GM18873 (cell line): Measurements from ENCODE around the gene HOXD13.

Source experiments
- ATAC-seq: cut with Tn5 transposase; IDR thresholded peaks from one replicate; pipeline ENCODE4 v1.9.1; 2021; ENCODE audit warnings: mild to moderate bottlenecking, moderate library complexity, moderate number of reproducible peaks; ENCODE audit not compliant: unreplicated experiment, low FRiP score

HOXD13 gene

GRCh38 chr2:176128982-176129796, 36.7 kb downstream of the HOXD13 start, which contains the start of gene HOXD8:
TSS of gene HOXD8 (plus strand) at chr2:176129705. CDS start at chr2:176130367, 662 bp downstream.
- ATAC-seq = no peak

- ATAC-seq = no peak
These were observed 37.3 kb downstream of the HOXD13 start for GRCh38 chr2:176129813-176130146.

- ATAC-seq = no peak
These were observed 37.8 kb downstream of the HOXD13 start for GRCh38 chr2:176130147-176130956.

GRCh38 chr2:176130957-176131847, 38.7 kb downstream of the HOXD13 start:
- ATAC-seq = no peak

- ATAC-seq = no peak
These were observed 39.3 kb downstream of the HOXD13 start for GRCh38 chr2:176131848-176132158.

GRCh38 chr2:176132205-176133171, 40.0 kb downstream of the HOXD13 start:
- no peak for ATAC-seq

GRCh38 chr2:176133389-176133788, 40.9 kb downstream of the HOXD13 start:
- ATAC-seq = no peak

- no peak for ATAC-seq
These were observed 41.5 kb downstream of the HOXD13 start for GRCh38 chr2:176134035-176134434.

GRCh38 chr2:176135035-176135440, 42.5 kb downstream of the HOXD13 start:
- no peak for ATAC-seq

GRCh38 chr2:176136374-176137251, 44.1 kb downstream of the HOXD13 start:
- ATAC-seq = no peak

GRCh38 chr2:176137252-176137580, 44.7 kb downstream of the HOXD13 start:
- ATAC-seq = no peak

- ATAC-seq = no peak
These were observed 45.4 kb downstream of the HOXD13 start for GRCh38 chr2:176137906-176138305.

GRCh38 chr2:176138526-176138922, 46.0 kb downstream of the HOXD13 start:
- no peak for ATAC-seq

GRCh38 chr2:176138923-176139660, 46.6 kb downstream of the HOXD13 start:
- no peak for ATAC-seq

- ATAC-seq = no peak
These were observed 47.4 kb downstream of the HOXD13 start for GRCh38 chr2:176139661-176140512.

GRCh38 chr2:176140513-176141317, 48.2 kb downstream of the HOXD13 start:
- peak; percentile 71 for ATAC-seq
